HepG2 (cell line): ENCODE measurements around the gene BBS4. TPM values are rescaled to one million over a fixed set of nuclear protein-coding genes. Genes with fewer than 3 reads are reported as not detected.

Experiments used
- ARNT2 ChIP-seq: sonication (generic); formaldehyde crosslinking; IDR thresholded peaks from 2 replicates; pipeline ENCODE4 v1.8.0; 2022; ENCODE audit warnings: mild to moderate bottlenecking, low read depth, missing genetic modification reagents, moderate library complexity
- ASH2L ChIP-seq: fragments of 300-600, 200-600 bp; sonication (generic); IDR thresholded peaks from 2 replicates; pipeline ENCODE4 v1.7.0; 2017; ENCODE audit warnings: low read depth, mild to moderate bottlenecking, moderate library complexity, mixed read lengths, low read length; ENCODE audit not compliant: insufficient read length
- GTF3A ChIP-seq: sonication (generic); formaldehyde crosslinking; conservative IDR thresholded peaks from 2 replicates; pipeline ENCODE4 v1.4.0; 2020; ENCODE audit warnings: mild to moderate bottlenecking, missing genetic modification reagents
- KDM5B ChIP-seq: sonication (generic); formaldehyde crosslinking; IDR thresholded peaks from 2 replicates; pipeline ENCODE4 v1.4.0; 2020; ENCODE audit warnings: missing genetic modification reagents, mild to moderate bottlenecking, borderline replicate concordance
- KMT2A ChIP-seq: sonication (generic); formaldehyde crosslinking; IDR thresholded peaks from 2 replicates; pipeline ENCODE4 v1.4.0; 2020; ENCODE audit warnings: missing genetic modification reagents
- KMT2B ChIP-seq: IDR thresholded peaks from 2 replicates; pipeline ENCODE4 v1.6.1; 2016; ENCODE audit warnings: missing genetic modification reagents, missing compliant biosample characterization
- NKX3-1 ChIP-seq: sonication (generic); formaldehyde crosslinking; IDR thresholded peaks from 2 replicates; pipeline ENCODE4 v1.5.0; 2020; ENCODE audit warnings: missing genetic modification reagents
- NONO ChIP-seq, 2 experiments: fragments of 450-650 bp in 1 of 2; sonication (generic) in 1 of 2; formaldehyde crosslinking in 1 of 2; IDR thresholded peaks in 1 of 2; conservative IDR thresholded peaks in 1 of 2; 2 replicates each; pipeline versions ENCODE4 v1.6.1 to v1.8.0; 2017 to 2022; ENCODE audit warnings: mild to moderate bottlenecking in 1 of 2, missing genetic modification reagents in 1 of 2, moderate library complexity in 1 of 2
- PHF5A ChIP-seq: IDR thresholded peaks from one replicate; pipeline ENCODE4 v1.6.1; 2018; ENCODE audit warnings: low read depth, missing genetic modification reagents; ENCODE audit not compliant: unreplicated experiment
- PITX1 ChIP-seq: sonication (generic); formaldehyde crosslinking; IDR thresholded peaks from 2 replicates; pipeline ENCODE4 v1.5.1; 2020; ENCODE audit warnings: mild to moderate bottlenecking, missing genetic modification reagents
- SNAPC2 ChIP-seq: sonication (generic); formaldehyde crosslinking; IDR thresholded peaks from 2 replicates; pipeline ENCODE4 v1.8.1; 2022; ENCODE audit warnings: mild to moderate bottlenecking, missing genetic modification reagents
- ZNF331 ChIP-seq: sonication (generic); formaldehyde crosslinking; IDR thresholded peaks from 2 replicates; pipeline ENCODE4 v1.4.0; 2020; ENCODE audit warnings: missing genetic modification reagents
- ZNF619 ChIP-seq: sonication (generic); formaldehyde crosslinking; IDR thresholded peaks from 2 replicates; pipeline ENCODE4 v1.4.0; 2020; ENCODE audit warnings: mild to moderate bottlenecking, missing genetic modification reagents
- ZNF703 ChIP-seq: sonication (generic); formaldehyde crosslinking; IDR thresholded peaks from 2 replicates; pipeline ENCODE4 v1.5.1; 2020; ENCODE audit warnings: missing genetic modification reagents, mild to moderate bottlenecking, moderate library complexity, borderline replicate concordance
- polyA plus RNA-seq, 8 experiments: library from polyadenylated mRNA; depleted of rRNA in 3 of 8; stranded (reverse) in 7 of 8; unstranded in 1 of 8; fragments of >200 nt; fragmentation: Illumina TruSeq in 4 of 8; extraction: Trizol in 4 of 8; gene quantifications; 2 replicates each; pipeline versions ENCODE4 v1.2.1 to v1.2.3, GENCODE V29; 2011 to 2016; ENCODE audit warnings: low read depth in 4 of 8, missing spikeins in 1 of 8, mixed read lengths in 1 of 8; ENCODE audit not compliant: insufficient read depth in 1 of 8
- total RNA-seq, 5 experiments: library from RNA; depleted of rRNA; stranded (reverse); fragments of >200 nt; fragmentation: Illumina TruSeq; extraction: Trizol; gene quantifications; 2 replicates each; pipeline ENCODE4 v1.2.3, GENCODE V29; 2016; ENCODE audit warnings: low read depth in 1 of 5
- TF ChIP-seq, protein P1 (sequence below): sonication (generic); formaldehyde crosslinking; IDR thresholded peaks from 2 replicates; pipeline ENCODE4 v1.5.1; 2020; ENCODE audit warnings: mild to moderate bottlenecking, moderate library complexity, missing genetic modification reagents
- TF ChIP-seq, protein P2 (sequence below): sonication (generic); formaldehyde crosslinking; IDR thresholded peaks from 2 replicates; pipeline ENCODE4 v1.4.0; 2020; ENCODE audit warnings: missing genetic modification reagents
- TF ChIP-seq, protein P3 (sequence below): sonication (generic); formaldehyde crosslinking; IDR thresholded peaks from 2 replicates; pipeline ENCODE4 v1.5.1; 2020; ENCODE audit warnings: missing genetic modification reagents, mild to moderate bottlenecking, borderline replicate concordance
- TF ChIP-seq, protein P4 (sequence below): sonication (generic); formaldehyde crosslinking; IDR thresholded peaks from 2 replicates; pipeline ENCODE4 v1.4.0; 2020; ENCODE audit warnings: missing genetic modification reagents, mild to moderate bottlenecking, borderline replicate concordance
- TF ChIP-seq, protein P5 (sequence below): sonication (generic); formaldehyde crosslinking; IDR thresholded peaks from 2 replicates; pipeline ENCODE4 v1.4.0; 2020; ENCODE audit warnings: missing genetic modification reagents

BBS4 gene
- total and polyA plus RNA-seq, 2 of the 13 experiments (the other 11 are each of a cell fraction or from before 2014, with no cell fraction given), result 16.0 to 21.3 TPM

DNA sequence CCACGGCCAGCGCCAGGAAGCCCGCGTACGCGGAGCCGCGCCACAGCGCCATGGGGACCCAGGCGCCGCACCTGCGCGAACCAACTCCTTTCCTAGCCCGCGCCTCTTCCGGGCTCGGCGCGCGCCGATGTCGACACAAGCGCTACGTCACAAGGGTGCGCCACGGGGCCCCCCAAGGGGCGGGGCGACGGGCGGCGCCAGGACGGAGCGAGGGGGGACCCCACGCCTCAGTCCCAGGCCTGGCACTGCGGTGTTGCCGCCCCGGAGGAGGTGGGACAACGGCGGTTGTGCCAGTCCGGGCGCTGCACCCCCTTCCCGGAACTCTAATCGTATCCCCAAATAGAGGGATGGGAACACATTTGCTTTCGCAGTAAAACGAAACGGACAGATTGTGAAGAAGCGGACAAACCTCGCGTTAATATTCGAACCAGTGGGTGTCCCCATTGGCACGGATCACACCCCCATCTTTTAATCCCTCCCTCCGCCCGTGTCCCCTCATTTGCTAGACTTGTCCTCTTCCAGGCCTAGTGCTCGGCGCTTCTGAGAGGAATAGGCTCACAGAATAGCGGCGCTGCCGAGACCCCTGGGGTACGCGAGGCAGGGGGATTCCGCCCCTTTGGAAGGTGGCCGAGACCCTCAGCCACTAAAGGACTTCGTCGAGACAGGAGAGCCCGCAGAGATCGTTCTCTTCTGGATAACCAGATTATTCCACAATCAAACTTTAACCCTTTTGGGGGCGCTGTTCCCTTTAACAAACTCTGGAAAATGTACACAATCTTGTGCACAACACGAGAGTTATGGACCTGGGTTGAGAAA, 97.8 kb downstream of the BBS4 start, which contains the start of gene ADPGK (continued):
- TF ChIP-seq, protein P1, sequence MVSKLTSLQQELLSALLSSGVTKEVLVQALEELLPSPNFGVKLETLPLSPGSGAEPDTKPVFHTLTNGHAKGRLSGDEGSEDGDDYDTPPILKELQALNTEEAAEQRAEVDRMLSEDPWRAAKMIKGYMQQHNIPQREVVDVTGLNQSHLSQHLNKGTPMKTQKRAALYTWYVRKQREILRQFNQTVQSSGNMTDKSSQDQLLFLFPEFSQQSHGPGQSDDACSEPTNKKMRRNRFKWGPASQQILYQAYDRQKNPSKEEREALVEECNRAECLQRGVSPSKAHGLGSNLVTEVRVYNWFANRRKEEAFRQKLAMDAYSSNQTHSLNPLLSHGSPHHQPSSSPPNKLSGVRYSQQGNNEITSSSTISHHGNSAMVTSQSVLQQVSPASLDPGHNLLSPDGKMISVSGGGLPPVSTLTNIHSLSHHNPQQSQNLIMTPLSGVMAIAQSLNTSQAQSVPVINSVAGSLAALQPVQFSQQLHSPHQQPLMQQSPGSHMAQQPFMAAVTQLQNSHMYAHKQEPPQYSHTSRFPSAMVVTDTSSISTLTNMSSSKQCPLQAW (CRISPR knock-in tag), result peak; percentile 68
- peak; percentile 99 for TF ChIP-seq KMT2A
- TF ChIP-seq NONO (IDR thresholded peaks at IDR 0.05), result no peak
- TF ChIP-seq NONO (CRISPR knock-in tag; conservative IDR thresholded peaks at IDR 0.05), result peak; percentile 97
- TF ChIP-seq PITX1, result peak; percentile 52
- TF ChIP-seq ASH2L, result peak; percentile 91
- TF ChIP-seq, protein P2, sequence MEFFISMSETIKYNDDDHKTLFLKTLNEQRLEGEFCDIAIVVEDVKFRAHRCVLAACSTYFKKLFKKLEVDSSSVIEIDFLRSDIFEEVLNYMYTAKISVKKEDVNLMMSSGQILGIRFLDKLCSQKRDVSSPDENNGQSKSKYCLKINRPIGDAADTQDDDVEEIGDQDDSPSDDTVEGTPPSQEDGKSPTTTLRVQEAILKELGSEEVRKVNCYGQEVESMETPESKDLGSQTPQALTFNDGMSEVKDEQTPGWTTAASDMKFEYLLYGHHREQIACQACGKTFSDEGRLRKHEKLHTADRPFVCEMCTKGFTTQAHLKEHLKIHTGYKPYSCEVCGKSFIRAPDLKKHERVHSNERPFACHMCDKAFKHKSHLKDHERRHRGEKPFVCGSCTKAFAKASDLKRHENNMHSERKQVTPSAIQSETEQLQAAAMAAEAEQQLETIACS (CRISPR knock-in tag), result peak; percentile 67
- peak; percentile 90 for TF ChIP-seq ARNT2 (CRISPR knock-in tag)
- peak; percentile 77; the same call in 1 of the 2 replicates for TF ChIP-seq GTF3A (CRISPR knock-in tag)
- TF ChIP-seq ZNF703, result 0 out of 2 replicates have a peak, but pooled peaks have one; percentile 30
- TF ChIP-seq, protein P3, sequence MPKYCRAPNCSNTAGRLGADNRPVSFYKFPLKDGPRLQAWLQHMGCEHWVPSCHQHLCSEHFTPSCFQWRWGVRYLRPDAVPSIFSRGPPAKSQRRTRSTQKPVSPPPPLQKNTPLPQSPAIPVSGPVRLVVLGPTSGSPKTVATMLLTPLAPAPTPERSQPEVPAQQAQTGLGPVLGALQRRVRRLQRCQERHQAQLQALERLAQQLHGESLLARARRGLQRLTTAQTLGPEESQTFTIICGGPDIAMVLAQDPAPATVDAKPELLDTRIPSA, result no peak
- peak; percentile 98 for TF ChIP-seq KMT2B (CRISPR knock-in tag)
- 0 out of 2 replicates have a peak, but pooled peaks have one; percentile 63 for TF ChIP-seq NKX3-1 (CRISPR knock-in tag)
- TF ChIP-seq, protein P4, sequence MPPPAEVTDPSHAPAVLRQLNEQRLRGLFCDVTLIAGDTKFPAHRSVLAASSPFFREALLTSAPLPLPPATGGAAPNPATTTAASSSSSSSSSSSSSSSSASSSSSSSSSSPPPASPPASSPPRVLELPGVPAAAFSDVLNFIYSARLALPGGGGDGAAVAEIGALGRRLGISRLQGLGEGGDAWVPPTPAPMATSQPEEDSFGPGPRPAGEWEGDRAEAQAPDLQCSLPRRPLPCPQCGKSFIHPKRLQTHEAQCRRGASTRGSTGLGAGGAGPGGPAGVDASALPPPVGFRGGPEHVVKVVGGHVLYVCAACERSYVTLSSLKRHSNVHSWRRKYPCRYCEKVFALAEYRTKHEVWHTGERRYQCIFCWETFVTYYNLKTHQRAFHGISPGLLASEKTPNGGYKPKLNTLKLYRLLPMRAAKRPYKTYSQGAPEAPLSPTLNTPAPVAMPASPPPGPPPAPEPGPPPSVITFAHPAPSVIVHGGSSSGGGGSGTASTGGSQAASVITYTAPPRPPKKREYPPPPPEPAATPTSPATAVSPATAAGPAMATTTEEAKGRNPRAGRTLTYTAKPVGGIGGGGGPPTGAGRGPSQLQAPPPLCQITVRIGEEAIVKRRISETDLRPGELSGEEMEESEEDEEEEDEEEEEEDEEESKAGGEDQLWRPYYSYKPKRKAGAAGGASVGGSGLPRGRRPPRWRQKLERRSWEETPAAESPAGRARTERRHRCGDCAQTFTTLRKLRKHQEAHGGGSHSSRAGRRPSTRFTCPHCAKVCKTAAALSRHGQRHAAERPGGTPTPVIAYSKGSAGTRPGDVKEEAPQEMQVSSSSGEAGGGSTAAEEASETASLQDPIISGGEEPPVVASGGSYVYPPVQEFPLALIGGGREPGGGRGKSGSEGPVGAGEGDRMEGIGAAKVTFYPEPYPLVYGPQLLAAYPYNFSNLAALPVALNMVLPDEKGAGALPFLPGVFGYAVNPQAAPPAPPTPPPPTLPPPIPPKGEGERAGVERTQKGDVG, result no peak
- peak; percentile 92 for TF ChIP-seq ZNF331 (CRISPR knock-in tag)
- peak; percentile 78 for TF ChIP-seq PHF5A
- TF ChIP-seq KDM5B (CRISPR knock-in tag), result peak; percentile 95
- TF ChIP-seq ZNF619 (CRISPR knock-in tag), result 0 out of 2 replicates have a peak, but pooled peaks have one; percentile 73
- TF ChIP-seq SNAPC2 (CRISPR knock-in tag), result no peak
- TF ChIP-seq, protein P5, sequence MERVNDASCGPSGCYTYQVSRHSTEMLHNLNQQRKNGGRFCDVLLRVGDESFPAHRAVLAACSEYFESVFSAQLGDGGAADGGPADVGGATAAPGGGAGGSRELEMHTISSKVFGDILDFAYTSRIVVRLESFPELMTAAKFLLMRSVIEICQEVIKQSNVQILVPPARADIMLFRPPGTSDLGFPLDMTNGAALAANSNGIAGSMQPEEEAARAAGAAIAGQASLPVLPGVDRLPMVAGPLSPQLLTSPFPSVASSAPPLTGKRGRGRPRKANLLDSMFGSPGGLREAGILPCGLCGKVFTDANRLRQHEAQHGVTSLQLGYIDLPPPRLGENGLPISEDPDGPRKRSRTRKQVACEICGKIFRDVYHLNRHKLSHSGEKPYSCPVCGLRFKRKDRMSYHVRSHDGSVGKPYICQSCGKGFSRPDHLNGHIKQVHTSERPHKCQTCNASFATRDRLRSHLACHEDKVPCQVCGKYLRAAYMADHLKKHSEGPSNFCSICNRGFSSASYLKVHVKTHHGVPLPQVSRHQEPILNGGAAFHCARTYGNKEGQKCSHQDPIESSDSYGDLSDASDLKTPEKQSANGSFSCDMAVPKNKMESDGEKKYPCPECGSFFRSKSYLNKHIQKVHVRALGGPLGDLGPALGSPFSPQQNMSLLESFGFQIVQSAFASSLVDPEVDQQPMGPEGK (CRISPR knock-in tag), result peak; percentile 95
